Neuronal stem cell (in vitro differentiated cells): ENCODE data around the gene MAPK14.

Experiments used
- DNase-seq: peaks from one replicate; pipeline ENCODE4 v3.0.0-alpha.2; 2013; ENCODE audit warnings: low spot score
- H2AFZ ChIP-seq: one replicate; pipeline ENCODE4 v1.6.1; 2013; ENCODE audit warnings: mild to moderate bottlenecking, low read length, inconsistent platforms
- H2AK5ac ChIP-seq: 2 replicates; pipeline ENCODE4 v1.6.1; 2013; ENCODE audit warnings: low read depth, mild to moderate bottlenecking, inconsistent platforms, low read length, moderate library complexity, mixed read lengths
- H2BK120ac ChIP-seq: 2 replicates; pipeline ENCODE4 v1.6.1; 2013; ENCODE audit warnings: low read depth, mild to moderate bottlenecking, inconsistent platforms, low read length, moderate library complexity, mixed read lengths
- H2BK12ac ChIP-seq: one replicate; pipeline ENCODE4 v1.6.1; 2013; ENCODE audit warnings: low read length, inconsistent platforms
- H2BK15ac ChIP-seq: 2 replicates; pipeline ENCODE4 v1.6.1; 2013; ENCODE audit warnings: mild to moderate bottlenecking, low read length, inconsistent platforms, mixed read lengths
- H2BK5ac ChIP-seq: one replicate; pipeline ENCODE4 v1.6.1; 2013; ENCODE audit warnings: inconsistent platforms, mild to moderate bottlenecking, low read length, moderate library complexity
- H3K14ac ChIP-seq: one replicate; pipeline ENCODE4 v1.6.1; 2013; ENCODE audit warnings: low read length, inconsistent platforms
- H3K18ac ChIP-seq: 2 replicates; pipeline ENCODE4 v1.6.1; 2013; ENCODE audit warnings: low read length, inconsistent platforms
- H3K23ac ChIP-seq: 2 replicates; pipeline ENCODE4 v1.6.1; 2013; ENCODE audit warnings: low read depth, mild to moderate bottlenecking, mixed read lengths, low read length, inconsistent platforms; ENCODE audit not compliant: poor library complexity
- H3K27ac ChIP-seq: replicated peaks from 3 replicates; pipeline ENCODE4 v1.5.1; 2013; ENCODE audit warnings: low read length, inconsistent platforms
- H3K27me3 ChIP-seq, 3 experiments: 2 replicates each; pipeline ENCODE4 v1.6.1; 2013; ENCODE audit warnings: low read length in 3 of 3, mild to moderate bottlenecking in 2 of 3, inconsistent platforms in 1 of 3, low read depth in 1 of 3, mixed read lengths in 1 of 3, moderate library complexity in 1 of 3; ENCODE audit not compliant: control insufficient read depth in 3 of 3, insufficient read depth in 3 of 3
- H3K36me3 ChIP-seq, 2 donors: replicated peaks in 1 of 2; 2 replicates each; pipeline ENCODE4 v1.6.1; 2013; ENCODE audit warnings: low read length in 2 of 2; ENCODE audit not compliant: control insufficient read depth in 2 of 2, insufficient read depth in 2 of 2
- H3K4ac ChIP-seq: 2 replicates; pipeline ENCODE4 v1.6.1; 2013; ENCODE audit warnings: inconsistent platforms, mild to moderate bottlenecking, low read length, moderate library complexity
- H3K4me1 ChIP-seq, 2 donors: 1 replicate in 1 of 2; 2 replicates in 1 of 2; pipeline ENCODE4 v1.6.1; 2013; ENCODE audit warnings: low read length in 2 of 2, low read depth in 1 of 2; ENCODE audit not compliant: control insufficient read depth in 2 of 2, insufficient read depth in 1 of 2
- H3K4me2 ChIP-seq: one replicate; pipeline ENCODE4 v1.6.1; 2013; ENCODE audit warnings: mild to moderate bottlenecking, low read length, inconsistent platforms; ENCODE audit not compliant: insufficient read depth, poor library complexity, severe bottlenecking
- H3K4me3 ChIP-seq, 2 donors: 2 replicates each; pipeline ENCODE4 v1.5.1; 2013; ENCODE audit warnings: low read length in 2 of 2, mild to moderate bottlenecking in 2 of 2, inconsistent platforms in 1 of 2, moderate library complexity in 1 of 2
- H3K79me1 ChIP-seq: one replicate; pipeline ENCODE4 v1.6.1; 2013; ENCODE audit warnings: low read depth, mild to moderate bottlenecking, inconsistent platforms, low read length, moderate library complexity
- H3K9ac ChIP-seq: one replicate; pipeline ENCODE4 v1.6.1; 2013; ENCODE audit warnings: mild to moderate bottlenecking, low read depth, low read length, inconsistent platforms; ENCODE audit not compliant: poor library complexity
- H3K9me3 ChIP-seq, 2 donors: replicated peaks in 1 of 2; 2 replicates each; pipeline versions ENCODE3 to v1.6.1; 2013; ENCODE audit warnings: low read length in 2 of 2, mild to moderate bottlenecking in 2 of 2, inconsistent platforms in 1 of 2, low read depth in 1 of 2, mixed read lengths in 1 of 2, moderate library complexity in 1 of 2; ENCODE audit not compliant: control insufficient read depth in 2 of 2, insufficient read depth in 1 of 2
- H4K8ac ChIP-seq: one replicate; pipeline ENCODE4 v1.6.1; 2013; ENCODE audit warnings: low read depth, mild to moderate bottlenecking, inconsistent platforms, low read length, moderate library complexity
- H4K91ac ChIP-seq: one replicate; pipeline ENCODE4 v1.6.1; 2013; ENCODE audit warnings: low read length, low read depth, mild to moderate bottlenecking, inconsistent platforms; ENCODE audit not compliant: poor library complexity
- WGBS, 2 donors: extraction: QIAGEN DNeasy Blood & Tissue Kit; methylation state at CpG; one replicate each; pipeline ENCODE4 v1.1.7; 2013; ENCODE audit warnings: missing lambda C conversion rate in 2 of 2, mixed read lengths in 1 of 2; ENCODE audit not compliant: insufficient read length in 2 of 2, insufficient replicate concordance in 1 of 2; ENCODE audit errors: extremely low coverage in 2 of 2; 5-methylcytosine and 5-hydroxymethylcytosine counted together

Gene MAPK14

GRCh38 chr6:36125575-36125974, 98.0 kb downstream of the MAPK14 start:
- Histone ChIP-seq H3K9ac (no peak overlapping the region), H3K18ac (no peak overlapping the region), H4K91ac (no peak overlapping the region), H3K27me3 (peaks cover 2 to 21% (median 4%) of the 10 kb centered on the region in 3 experiments), H2BK15ac (no peak overlapping the region), H2AFZ (no peak overlapping the region), H3K4me2 (no peak overlapping the region), H3K23ac (no peak overlapping the region), H2BK120ac (no peak overlapping the region), H4K8ac (no peak overlapping the region), H3K79me1 (no peaks in the 10 kb centered on the region), H2AK5ac (no peak overlapping the region), H3K4me3 (no peak overlapping the region), H3K14ac (no peak overlapping the region), H3K36me3 (no peaks in the 10 kb centered on the region), H3K9me3 (no peaks in the 10 kb centered on the region), H3K4ac (no peak overlapping the region), H3K27ac (no peak overlapping the region), H2BK12ac (no peak overlapping the region), H3K4me1 (peaks cover 3 to 13% of the 10 kb centered on the region in 2 donors), H2BK5ac (no peak overlapping the region)
- DNase-seq = no peak
- no CpG with 5 or more reads among the region's 8 CpGs for WGBS, 2 donors

- H2BK15ac ChIP-seq = no peak overlapping the region
- no peak overlapping the region for H3K4me3 ChIP-seq
- no peak overlapping the region for H3K18ac ChIP-seq
- H2BK12ac ChIP-seq = no peak overlapping the region
- H2BK5ac ChIP-seq = no peak overlapping the region
- no peak overlapping the region for H2AK5ac ChIP-seq
- no peaks in the 10 kb centered on the region for H3K9me3 ChIP-seq
- no CpG with 5 or more reads among the region's 2 CpGs for WGBS, 2 donors
- H2BK120ac ChIP-seq = no peak overlapping the region
- peaks cover 4 to 26% (median 7%) of the 10 kb centered on the region in 3 experiments for H3K27me3 ChIP-seq
- no peak overlapping the region for H3K14ac ChIP-seq
- H4K91ac ChIP-seq = no peak overlapping the region
- no peak overlapping the region for H2AFZ ChIP-seq
- H3K9ac ChIP-seq = no peak overlapping the region
- H3K79me1 ChIP-seq = no peaks in the 10 kb centered on the region
- no peak overlapping the region for H4K8ac ChIP-seq
- H3K23ac ChIP-seq = no peak overlapping the region
- no peak overlapping the region for H3K4me2 ChIP-seq
- H3K4ac ChIP-seq = no peak overlapping the region
- no peaks in the 10 kb centered on the region for H3K36me3 ChIP-seq
- H3K4me1 ChIP-seq = peaks cover 5 to 16% of the 10 kb centered on the region in 2 donors
- no peak for DNase-seq
- no peak overlapping the region for H3K27ac ChIP-seq
Observed at GRCh38 chr6:36126121-36126520, 98.5 kb downstream of the MAPK14 start.

GRCh38 chr6:36126553-36127458, 99.2 kb downstream of the MAPK14 start:
- Histone ChIP-seq H3K4me1 (peaks cover 11 to 23% of the 10 kb centered on the region in 2 donors), H3K18ac (no peak overlapping the region), H2BK15ac (no peak overlapping the region), H3K4me2 (no peak overlapping the region), H3K4ac (no peak overlapping the region), H4K8ac (no peak overlapping the region), H3K36me3 (no peaks in the 10 kb centered on the region), H3K14ac (no peak overlapping the region), H3K4me3 (no peak overlapping the region), H2BK12ac (no peak overlapping the region), H2AFZ (peak overlapping the region; percentile 71), H3K27ac (no peak overlapping the region), H2BK5ac (no peak overlapping the region), H3K9ac (no peak overlapping the region), H4K91ac (no peak overlapping the region), H3K79me1 (no peaks in the 10 kb centered on the region), H3K23ac (no peak overlapping the region), H2BK120ac (no peak overlapping the region), H3K27me3 (peaks cover 4 to 30% (median 7%) of the 10 kb centered on the region in 3 experiments), H3K9me3 (no peaks in the 10 kb centered on the region), H2AK5ac (no peak overlapping the region)
- 100% methylated on average over 1 of the region's 10 CpGs; no CpG with 5 or more reads in 1 of the 2 donors for WGBS, 2 donors
- DNase-seq = no peak

- Histone ChIP-seq H3K9ac (no peak overlapping the region), H2BK12ac (no peak overlapping the region), H2AK5ac (peak overlapping the region; percentile 38), H3K18ac (peak overlapping the region; percentile 67), H4K91ac (no peak overlapping the region), H2BK120ac (no peak overlapping the region), H3K27me3 (peaks cover 4 to 37% (median 12%) of the 10 kb centered on the region in 3 experiments), H3K4ac (no peak overlapping the region), H3K4me2 (no peak overlapping the region), H2BK5ac (no peak overlapping the region), H2BK15ac (peak overlapping the region; percentile 62), H3K4me3 (no peak overlapping the region), H4K8ac (peak overlapping the region; percentile 96), H3K9me3 (no peaks in the 10 kb centered on the region), H3K27ac (no peak overlapping the region), H3K36me3 (no peaks in the 10 kb centered on the region), H3K23ac (peak overlapping the region; percentile 90), H3K14ac (peak overlapping the region; percentile 64), H2AFZ (peak overlapping the region; percentile 71), H3K4me1 (peaks cover 11 to 30% of the 10 kb centered on the region in 2 donors), H3K79me1 (no peaks in the 10 kb centered on the region)
- no CpG with 5 or more reads among the region's 8 CpGs for WGBS, 2 donors
- no peak for DNase-seq
Observed at GRCh38 chr6:36127462-36128016, 99.9 kb downstream of the MAPK14 start.
